GM10847 (cell line): ENCODE data around the gene HSD3B7.

Experiments
- POLR2A ChIP-seq: IDR thresholded peaks from 2 replicates; pipeline ENCODE4 v1.6.1; 2011; ENCODE audit not compliant: insufficient read length; ENCODE audit errors: extremely low read depth

Gene HSD3B7

DNA sequence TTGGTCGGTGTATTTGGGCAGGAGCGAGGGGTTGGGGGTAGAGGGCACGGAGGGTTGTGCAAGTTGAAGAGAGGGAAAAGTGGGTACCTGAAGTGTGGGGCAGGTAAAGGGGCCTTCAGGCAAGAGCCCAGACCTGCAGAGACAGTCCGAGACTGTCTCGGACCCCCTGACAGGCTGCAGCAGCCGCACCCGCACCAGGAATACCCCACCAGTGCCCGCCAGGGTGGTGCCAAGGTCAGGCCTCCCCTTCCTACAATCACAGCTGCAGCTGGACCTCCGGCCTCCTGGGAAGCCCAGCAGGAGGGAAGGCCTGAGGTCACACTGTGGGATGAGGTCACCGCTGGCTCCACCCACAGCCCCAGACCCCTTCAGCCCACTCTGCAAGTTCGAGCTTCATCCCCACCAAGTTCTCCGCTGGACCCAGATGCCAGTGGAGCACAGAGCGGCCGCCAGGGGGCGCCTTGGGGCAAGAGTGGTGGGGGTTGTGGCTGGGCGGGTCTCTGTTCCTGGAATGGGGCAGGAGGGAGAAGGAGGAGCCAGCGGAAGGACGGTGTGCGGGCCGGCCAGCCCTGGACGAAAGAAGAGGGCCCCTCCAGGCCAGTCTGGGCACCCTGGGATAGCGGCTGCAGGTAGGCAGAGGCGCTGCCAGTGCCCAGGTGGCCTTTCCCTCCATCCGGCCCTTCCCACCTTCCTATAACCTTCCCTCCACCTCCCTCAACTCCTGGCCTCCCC, at the start of gene HSD3B7:
HSD3B7 (plus strand) TSS at position 539 of the 732 bp plus-strand sequence. CDS start 452 bp downstream, outside the sequence.
- no peak for TF ChIP-seq POLR2A

DNA sequence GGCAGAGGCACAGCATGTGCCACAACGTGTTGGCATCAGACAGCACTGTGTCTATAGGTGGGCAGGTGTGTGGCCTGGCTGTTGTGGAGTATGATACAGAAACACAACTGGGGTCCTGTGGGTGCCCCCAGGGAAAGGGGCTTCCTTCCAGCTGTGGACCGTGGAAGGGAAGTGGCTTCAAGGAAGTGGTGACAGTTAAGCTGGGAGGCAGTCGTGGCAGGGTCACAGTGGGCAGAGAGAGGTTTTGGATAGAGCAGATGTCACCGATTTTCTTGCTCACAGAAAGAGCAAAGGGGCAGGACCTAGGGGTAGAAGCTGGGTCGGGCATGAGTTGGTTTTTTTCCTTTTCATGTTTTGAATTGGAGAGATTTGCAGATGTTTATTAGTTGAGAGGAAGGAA, 47.3 kb upstream of the HSD3B7 start:
- TF ChIP-seq POLR2A: no peak

DNA sequence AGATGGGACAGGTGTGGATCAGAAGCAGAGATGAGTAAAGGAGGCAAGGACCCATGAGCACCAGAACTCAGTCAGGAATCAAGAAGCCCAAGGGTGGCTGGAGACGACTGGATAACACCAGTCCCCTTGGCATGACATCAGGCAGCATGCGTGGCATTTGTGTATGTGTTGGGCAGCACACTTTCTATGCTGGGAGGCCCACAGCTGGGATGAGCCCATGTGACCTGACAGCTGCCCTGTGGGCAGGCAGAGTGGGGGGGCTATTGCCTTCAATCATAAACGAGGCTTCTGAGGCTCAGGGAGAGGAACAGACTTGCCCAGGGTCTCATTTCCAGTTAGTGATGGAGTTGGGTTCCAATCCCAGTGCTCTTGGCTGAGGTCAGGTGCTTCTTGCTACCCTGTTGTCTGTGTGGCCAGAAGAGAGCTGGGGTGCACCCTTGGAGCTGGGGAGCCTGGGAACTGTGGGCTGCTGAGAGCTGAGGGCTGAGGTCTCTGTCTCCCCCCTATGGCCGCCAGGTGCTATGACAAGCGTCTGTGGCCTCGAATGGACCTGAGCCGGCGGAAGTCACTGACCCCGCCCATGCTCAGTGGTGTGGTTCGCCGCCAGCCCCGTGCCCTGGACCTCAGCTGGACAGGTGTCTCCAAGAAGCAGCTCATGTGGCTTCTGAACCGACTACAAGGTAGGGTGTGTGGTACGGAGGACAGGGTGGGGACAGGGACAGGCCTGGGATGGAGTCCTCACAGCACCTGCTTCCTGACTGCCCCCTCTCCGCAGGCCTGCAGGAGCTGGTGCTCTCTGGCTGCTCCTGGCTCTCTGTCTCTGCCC, 43.2 kb upstream of the HSD3B7 start:
- TF ChIP-seq POLR2A: no peak

DNA sequence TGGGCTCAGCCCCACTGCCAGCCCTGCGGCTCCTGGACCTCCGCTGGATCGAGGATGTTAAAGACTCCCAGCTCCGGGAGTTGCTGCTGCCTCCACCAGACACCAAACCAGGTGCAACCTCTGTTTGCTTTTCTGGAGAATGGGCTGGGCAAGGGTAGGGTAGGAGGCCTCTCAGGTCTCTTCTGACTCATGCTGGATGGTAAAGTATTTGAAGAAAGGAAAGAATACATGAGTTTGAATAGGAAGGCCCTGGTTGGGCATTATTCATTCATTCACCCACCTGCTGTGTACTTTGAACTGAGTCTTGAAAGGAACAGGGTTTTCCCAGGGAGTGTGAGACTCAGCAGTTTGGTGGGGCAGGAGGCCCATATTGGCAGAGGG, 42.6 kb upstream of the HSD3B7 start:
- TF ChIP-seq POLR2A: no peak

DNA sequence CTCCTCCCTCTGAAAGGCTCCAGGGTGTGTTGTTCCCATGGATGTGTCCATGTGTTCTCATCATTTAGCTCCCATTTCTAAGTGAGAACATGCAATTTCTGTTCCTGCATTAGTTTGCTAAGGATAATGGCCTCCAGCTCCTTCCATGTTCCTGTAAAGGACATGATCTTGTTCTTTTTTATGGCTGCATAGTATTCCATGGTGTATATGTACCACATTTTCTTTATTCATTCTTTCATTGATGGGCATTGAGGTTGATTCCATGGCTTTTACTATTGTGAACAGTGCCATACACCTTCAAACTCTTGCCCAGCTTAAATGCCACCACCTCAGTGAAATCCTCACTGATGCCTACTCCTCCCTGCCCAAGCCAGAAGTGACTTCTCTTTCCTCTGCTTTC, 40.7 kb upstream of the HSD3B7 start:
- no peak for TF ChIP-seq POLR2A

DNA sequence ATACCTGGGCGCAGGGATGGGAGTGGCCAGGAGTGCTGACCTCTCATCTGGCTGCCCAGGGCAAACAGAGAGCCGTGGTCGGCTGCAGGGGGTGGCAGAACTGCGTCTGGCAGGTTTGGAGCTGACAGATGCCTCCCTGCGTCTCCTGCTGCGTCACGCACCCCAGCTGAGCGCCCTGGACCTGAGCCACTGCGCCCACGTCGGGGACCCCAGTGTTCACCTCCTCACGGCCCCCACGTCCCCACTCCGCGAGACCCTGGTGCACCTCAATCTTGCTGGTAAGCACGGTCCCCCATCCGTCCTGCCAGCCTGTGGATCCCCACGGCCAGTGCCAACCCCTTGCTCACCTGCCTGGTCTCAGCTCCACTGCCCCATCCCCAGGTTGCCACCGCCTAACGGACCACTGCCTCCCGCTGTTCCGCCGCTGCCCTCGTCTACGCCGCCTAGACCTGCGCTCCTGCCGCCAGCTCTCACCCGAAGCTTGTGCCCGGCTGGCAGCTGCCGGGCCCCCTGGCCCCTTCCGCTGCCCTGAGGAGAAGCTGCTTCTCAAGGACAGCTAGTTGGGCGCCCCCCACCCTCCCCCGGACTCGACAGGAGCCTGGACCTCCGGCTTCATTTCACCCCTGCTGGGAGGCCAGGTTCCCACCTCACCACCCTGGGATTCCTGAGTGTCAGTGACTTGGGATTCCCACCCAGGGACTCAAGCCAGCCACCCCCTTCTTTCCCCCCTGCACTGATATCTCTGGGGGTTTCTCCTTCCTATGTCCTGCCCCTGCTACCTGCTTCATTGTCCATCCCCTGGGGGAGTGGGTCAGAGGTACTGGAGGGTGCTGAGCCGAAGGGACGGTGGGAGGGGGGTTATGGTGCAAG, 38.1 kb upstream of the HSD3B7 start:
- no peak for TF ChIP-seq POLR2A

DNA sequence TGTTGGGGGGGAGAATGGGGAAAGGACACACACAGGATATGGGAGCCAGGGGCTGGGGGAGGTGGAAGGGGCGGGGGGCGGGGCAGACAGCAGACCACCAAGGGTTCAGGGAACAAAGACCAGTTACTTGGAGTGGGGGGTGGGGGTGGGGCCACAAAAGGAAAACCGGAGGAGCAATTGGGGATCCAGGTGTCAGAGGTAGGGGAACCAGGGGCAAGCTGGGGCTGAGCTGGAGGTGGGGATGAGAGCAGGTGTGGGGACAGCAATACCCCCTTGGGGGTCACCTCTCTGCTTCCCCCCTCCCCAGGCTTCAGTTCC, 37.5 kb upstream of the HSD3B7 start:
- no peak for TF ChIP-seq POLR2A

DNA sequence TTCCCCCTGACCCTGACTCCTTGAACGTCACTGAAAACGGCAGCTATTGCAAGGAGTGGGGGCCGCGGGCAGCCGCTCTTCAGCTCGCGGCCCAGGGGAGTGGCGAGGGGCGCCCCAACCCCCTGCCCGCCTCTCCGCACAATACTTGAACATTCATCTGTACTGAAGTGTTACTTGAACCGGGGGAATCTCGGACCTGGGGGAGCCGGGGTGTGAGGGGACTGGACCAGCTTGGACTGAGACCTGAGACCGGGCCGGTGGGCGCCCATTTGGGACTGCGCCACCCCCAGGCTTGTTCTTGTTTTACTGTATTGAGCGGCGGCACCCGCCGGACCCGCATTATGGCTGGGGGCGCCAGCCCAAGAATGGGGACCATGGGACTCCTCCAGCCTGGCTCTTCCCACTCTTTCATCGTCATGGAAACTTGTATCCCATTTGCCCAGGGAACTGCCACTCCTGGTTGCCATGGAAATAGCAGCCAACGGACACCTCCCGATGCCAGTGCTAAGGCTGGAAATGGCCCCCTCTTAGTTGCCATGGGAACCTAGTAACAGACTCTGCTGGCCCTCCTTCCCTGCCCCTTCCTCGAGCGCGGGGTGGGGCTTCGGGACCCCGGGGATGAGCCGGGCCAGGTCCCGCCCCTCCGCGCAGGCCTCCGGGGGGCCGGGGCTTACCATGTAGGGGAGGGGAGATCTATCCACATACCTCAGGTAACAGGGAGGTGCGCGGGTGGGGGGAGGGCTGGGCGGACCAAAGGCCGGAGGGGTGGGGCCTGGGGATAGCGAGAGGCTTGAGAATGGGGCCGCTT, 36.9 kb upstream of the HSD3B7 start:
- no peak for TF ChIP-seq POLR2A

DNA sequence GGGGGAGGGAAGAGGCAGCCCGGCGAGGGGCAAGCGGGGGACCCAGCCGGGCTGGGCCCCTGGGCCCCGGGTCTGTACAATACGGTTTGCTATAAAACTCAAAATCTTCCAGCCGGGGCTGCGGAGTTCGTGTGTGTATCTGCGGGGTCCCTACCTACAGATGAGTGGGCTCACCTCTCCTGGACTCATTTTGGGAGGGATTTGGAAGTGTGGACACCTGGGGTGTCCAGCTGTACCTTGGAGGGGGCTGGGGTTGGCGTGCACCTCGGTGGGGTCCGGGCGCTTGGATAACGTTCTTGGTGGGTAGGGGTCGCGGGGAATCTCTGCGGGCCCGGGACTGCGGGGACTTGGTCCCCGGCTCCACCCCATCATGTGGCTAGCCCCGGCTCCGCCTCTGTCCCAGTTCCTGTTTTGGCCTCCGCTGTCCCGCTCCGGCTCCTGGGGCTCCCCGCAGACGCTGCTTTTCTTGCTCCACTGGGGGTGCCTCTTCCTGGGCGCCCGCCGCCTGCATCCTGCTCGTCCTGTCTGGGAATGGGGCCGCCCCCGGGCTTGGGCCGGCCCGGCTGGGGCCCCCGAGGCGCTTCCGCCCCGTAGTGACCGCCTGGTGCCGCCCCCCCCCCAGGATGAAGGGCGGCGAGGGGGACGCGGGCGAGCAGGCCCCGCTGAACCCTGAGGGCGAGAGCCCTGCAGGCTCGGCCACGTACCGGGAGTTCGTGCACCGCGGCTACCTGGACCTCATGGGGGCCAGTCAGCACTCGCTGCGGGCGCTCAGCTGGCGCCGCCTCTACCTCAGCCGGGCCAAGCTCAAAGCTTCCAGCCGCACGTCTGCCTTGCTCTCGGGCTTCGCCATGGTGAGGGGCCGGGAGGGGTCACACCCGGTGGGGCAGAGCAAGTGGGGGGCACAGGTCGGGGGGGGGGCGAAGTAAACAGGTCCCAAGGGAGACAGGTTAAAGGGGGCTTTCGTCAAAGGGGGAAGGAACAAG, 36.0 kb upstream of the HSD3B7 start, which contains the start of gene ORAI3:
ORAI3 (plus strand) TSS at position 402 of the 983 bp plus-strand sequence; CDS start at position 624, 222 bp downstream.
- peak; percentile 66 for TF ChIP-seq POLR2A

DNA sequence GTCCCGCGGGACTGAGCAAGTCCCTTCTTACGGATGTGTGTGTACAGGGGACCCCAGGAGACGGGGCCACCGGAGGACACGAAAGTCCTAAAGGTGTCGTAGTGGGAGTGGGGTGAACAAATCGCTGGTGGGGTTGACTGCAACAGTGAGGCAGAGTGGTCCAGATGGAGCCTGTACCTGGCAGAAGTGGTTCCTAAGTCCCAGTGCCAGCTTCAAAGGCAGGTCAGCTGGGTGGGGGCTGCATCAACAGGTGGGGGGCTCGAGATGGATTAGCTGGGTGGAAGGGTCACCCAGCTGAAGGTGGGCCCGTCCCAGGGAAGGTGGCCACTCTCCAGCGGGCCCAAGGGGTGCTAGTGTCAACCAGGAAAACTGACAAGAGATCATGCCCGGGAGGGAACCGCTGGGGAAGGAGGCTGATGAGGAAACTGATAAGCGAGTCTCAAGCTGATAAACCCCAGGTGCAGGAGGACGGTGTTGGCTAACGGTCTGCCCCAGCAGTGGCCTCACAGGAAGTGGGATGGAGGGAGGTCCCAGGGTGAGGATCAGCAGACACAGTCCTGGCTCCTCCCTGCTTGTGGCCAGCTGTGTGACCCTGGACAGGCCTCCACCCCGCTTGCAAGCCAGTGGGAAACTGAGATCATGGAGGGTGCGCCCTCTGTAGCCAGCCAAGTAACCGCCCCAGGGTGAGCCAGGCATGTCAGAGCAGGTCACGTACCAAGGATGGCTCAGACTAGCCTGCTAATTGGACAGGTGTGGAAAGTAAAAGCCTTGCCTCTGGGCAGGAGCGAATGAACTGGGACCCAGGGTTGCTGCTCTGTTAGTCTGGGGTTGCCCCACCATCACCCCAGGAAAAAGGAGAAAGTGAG, 35.1 kb upstream of the HSD3B7 start:
- TF ChIP-seq POLR2A: peak; percentile 64

DNA sequence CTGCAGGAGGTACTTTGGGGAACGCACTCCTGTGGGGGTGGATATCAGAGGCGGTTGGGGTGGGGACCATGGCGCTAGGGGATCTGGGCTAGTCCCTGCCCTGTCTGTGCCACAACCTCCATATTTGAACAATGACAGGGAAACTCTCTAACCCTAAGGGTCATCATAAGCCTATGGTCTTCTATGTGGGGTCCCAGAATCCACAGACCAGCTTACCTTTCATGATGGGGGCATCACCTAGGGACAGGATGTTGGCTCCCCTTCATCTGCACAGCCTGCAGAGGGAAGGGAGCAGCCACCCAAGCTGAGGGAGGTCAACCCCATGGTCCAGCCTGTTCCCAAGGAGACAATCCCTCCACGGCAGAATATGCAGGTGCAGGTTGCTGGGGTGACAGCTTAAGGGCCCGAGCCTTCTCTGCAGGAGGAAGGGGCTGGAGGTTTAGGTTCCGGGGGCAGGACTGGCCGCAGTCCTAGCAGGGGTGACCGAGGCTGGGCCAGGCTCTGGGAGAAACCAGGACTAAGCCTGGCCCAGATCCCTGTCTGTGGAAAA, 34.4 kb upstream of the HSD3B7 start:
- TF ChIP-seq POLR2A: no peak

DNA sequence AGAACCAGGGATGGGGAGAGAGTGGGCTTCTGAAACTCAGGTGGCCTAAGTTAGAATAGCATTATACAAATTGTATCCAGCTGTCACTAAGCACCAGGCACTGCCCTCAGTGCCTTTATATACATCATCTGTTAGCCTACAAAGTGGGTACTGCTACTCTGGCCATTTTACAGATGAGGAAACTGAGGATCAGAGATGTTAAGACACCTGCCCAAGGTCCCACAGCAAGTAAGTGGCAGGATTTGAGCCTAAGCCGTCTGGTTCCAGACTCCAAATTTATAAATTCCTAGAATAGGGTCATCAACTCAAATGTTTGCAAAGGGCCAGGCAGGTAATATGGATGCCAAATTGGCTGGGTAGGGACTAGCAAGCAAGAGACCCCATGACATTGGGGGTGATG, 33.8 kb upstream of the HSD3B7 start:
- TF ChIP-seq POLR2A: no peak
